Uterus (tissue), 4 donors: Measurements from ENCODE around the gene PLXNB3. TPM values are rescaled to one million over a fixed set of nuclear protein-coding genes. Genes with fewer than 3 reads are reported as not detected.
A peak's percentile ranks its signal among the peaks of the same experiment; 100 is the strongest.

Experiments used
- DNase-seq, 2 donors: peaks; one replicate each; pipeline ENCODE4 v3.0.0-alpha.2; 2019 to 2020
- H3K27ac ChIP-seq, 2 donors: fragments of 200-600 bp; sonication (generic); 1 replicate in 1 of 2; 2 replicates in 1 of 2; pipeline ENCODE4 v1.5.1; 2016 to 2018
- H3K27me3 ChIP-seq, 2 donors: fragments of 200-600 bp; sonication (generic); one replicate each; pipeline ENCODE4 v1.5.1; 2018 to 2019; ENCODE audit warnings: control low read depth in 1 of 2
- H3K36me3 ChIP-seq, 2 donors: fragments of 200-600 bp; sonication (generic); one replicate each; pipeline ENCODE4 v1.5.1; 2019; ENCODE audit warnings: control low read depth in 1 of 2
- H3K4me1 ChIP-seq, 2 donors: fragments of 200-600 bp; sonication (generic); one replicate each; pipeline ENCODE4 v1.5.1; 2018 to 2019; ENCODE audit warnings: control low read depth in 1 of 2
- H3K4me3 ChIP-seq, 2 donors: fragments of 200-600 bp; sonication (generic); 1 replicate in 1 of 2; 2 replicates in 1 of 2; pipeline ENCODE4 v1.5.1; 2018 to 2019; ENCODE audit warnings: mild to moderate bottlenecking in 1 of 2
- H3K9me3 ChIP-seq, 2 donors: fragments of 200-600 bp; sonication (generic); one replicate each; pipeline ENCODE4 v1.5.1; 2019; ENCODE audit warnings: control low read depth in 1 of 2
- POLR2A ChIP-seq, 2 donors: fragments of 450-650 bp; IDR thresholded peaks; one replicate each; pipeline ENCODE4 v1.6.1; 2016; ENCODE audit warnings: antibody characterized with exemption in 2 of 2, mild to moderate bottlenecking in 1 of 2, moderate library complexity in 1 of 2
- intact Hi-C: fragments of 100-400 bp; cut with DNase I; formaldehyde crosslinking; loops from one replicate; pipeline ENCODE4 v1.15.1; 2023; ENCODE audit warnings: low total_unique reads
- total RNA-seq, 4 donors: library from RNA; depleted of rRNA in 3 of 4; stranded (reverse); fragments of >200 nt in 3 of 4; gene quantifications; one replicate each; pipeline versions ENCODE4 v1.1.0 to v1.2.4, GENCODE V29; 2014 to 2023
- TF ChIP-seq, protein P1 (sequence below), 4 experiments: fragments of 200-600 bp in 2 of 4; fragments of 450-650 bp in 2 of 4; sonication (generic) in 2 of 4; IDR thresholded peaks; one replicate each; pipeline ENCODE4 v1.5.1; 2016 to 2019; ENCODE audit warnings: antibody characterized with exemption in 4 of 4, mild to moderate bottlenecking in 2 of 4, moderate library complexity in 1 of 4
- donor health status: DM: yes; HTN: yes; CAD: no.

PLXNB3 gene
- total RNA-seq, 4 donors from 2014 or later: 1.5 to 50.7 (median 5.1) TPM

- no peak for TF ChIP-seq POLR2A (IDR thresholded peaks at IDR 0.05)
- TF ChIP-seq, protein P1, sequence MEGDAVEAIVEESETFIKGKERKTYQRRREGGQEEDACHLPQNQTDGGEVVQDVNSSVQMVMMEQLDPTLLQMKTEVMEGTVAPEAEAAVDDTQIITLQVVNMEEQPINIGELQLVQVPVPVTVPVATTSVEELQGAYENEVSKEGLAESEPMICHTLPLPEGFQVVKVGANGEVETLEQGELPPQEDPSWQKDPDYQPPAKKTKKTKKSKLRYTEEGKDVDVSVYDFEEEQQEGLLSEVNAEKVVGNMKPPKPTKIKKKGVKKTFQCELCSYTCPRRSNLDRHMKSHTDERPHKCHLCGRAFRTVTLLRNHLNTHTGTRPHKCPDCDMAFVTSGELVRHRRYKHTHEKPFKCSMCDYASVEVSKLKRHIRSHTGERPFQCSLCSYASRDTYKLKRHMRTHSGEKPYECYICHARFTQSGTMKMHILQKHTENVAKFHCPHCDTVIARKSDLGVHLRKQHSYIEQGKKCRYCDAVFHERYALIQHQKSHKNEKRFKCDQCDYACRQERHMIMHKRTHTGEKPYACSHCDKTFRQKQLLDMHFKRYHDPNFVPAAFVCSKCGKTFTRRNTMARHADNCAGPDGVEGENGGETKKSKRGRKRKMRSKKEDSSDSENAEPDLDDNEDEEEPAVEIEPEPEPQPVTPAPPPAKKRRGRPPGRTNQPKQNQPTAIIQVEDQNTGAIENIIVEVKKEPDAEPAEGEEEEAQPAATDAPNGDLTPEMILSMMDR (IDR thresholded peaks at IDR 0.05): no peak
- DNase-seq: no peak
- H3K9me3 ChIP-seq: no peaks in the 10 kb centered on the region
- H3K36me3 ChIP-seq: no peaks in the 10 kb centered on the region
- intact Hi-C loops: no loop called here
- H3K27ac ChIP-seq: no peak overlapping the region
- H3K4me1 ChIP-seq: no peaks in the 10 kb centered on the region
- no peaks in the 10 kb centered on the region for H3K27me3 ChIP-seq
- H3K4me3 ChIP-seq: peak overlapping the region; percentile 25 to 32
Observed at GRCh38 chrX:153818571-153819383, 54.7 kb downstream of the PLXNB3 start.

DNA sequence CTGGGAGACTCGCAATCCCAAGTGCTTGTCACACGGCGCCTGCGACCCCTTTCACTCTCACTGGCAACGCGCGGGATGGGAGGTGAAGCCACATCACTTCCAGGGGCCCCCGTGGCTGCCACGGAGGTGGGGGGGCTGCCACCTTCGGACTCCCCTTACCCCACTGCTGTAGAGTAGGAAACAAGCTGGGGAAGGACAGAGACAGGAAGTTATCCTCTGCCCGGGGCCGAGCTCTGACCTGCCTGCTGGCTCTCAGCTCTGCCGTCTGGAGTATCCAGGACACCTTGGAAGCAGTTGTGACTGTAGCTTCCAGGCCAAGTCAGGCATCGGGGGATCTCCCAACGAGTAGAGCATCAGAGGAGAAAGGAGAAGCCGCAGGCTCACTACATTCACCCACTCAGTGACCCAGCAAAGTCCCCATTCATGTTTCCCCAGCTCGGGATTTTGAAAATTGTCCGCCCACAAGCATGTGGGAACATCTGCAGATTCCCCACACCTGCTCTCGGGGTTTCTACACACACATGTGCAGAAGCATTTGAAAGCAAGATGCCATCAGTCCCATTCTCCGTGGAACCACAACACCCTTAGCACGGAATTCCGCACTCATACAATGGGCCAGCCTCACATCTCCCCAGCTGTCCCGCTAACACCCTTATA is 55.5 kb downstream of the PLXNB3 start:
- H3K9me3 ChIP-seq: no peaks in the 10 kb centered on the region
- H3K27me3 ChIP-seq: no peaks in the 10 kb centered on the region
- peak in 1 of 2 donors; percentile 11 for DNase-seq
- intact Hi-C loops: no loop called here
- H3K4me3 ChIP-seq: peak overlapping the region; percentile 25 to 32
- no peak overlapping the region for H3K27ac ChIP-seq
- H3K36me3 ChIP-seq: no peaks in the 10 kb centered on the region
- TF ChIP-seq POLR2A (IDR thresholded peaks at IDR 0.05): no peak
- TF ChIP-seq, protein P1 (IDR thresholded peaks at IDR 0.05): no peak
- no peaks in the 10 kb centered on the region for H3K4me1 ChIP-seq

- no peak for TF ChIP-seq POLR2A (IDR thresholded peaks at IDR 0.05)
- TF ChIP-seq, protein P1 (IDR thresholded peaks at IDR 0.05): no peak
- Histone ChIP-seq H3K27me3 (no peaks in the 10 kb centered on the region), H3K9me3 (no peaks in the 10 kb centered on the region), H3K4me3 (no peak overlapping the region), H3K27ac (no peak overlapping the region), H3K36me3 (no peaks in the 10 kb centered on the region), H3K4me1 (no peaks in the 10 kb centered on the region)
- no peak for DNase-seq
- intact Hi-C loops: no loop called here
Observed at GRCh38 chrX:153820601-153821000, 56.6 kb downstream of the PLXNB3 start.

DNA sequence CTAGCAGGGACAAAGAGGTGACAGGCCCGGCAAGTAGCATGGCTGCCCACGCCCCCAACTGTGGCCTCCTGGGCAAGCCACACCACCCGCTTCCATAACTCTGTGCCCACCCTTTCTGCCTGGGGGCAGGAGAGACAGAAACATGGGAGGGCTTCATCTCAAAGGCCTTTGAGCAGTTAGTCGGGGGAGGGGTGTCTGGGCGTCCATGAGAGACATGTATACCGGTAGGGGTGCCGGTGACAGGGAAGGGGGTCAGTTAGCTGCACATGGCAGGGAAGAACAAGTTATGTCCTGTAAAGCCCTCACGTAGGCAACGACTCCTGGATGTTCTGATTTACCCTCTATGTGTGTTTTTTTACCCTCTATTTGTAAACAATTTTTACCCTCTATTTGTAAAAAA is 57.0 kb downstream of the PLXNB3 start:
- DNase-seq: no peak
- Histone ChIP-seq H3K27me3 (no peaks in the 10 kb centered on the region), H3K36me3 (no peaks in the 10 kb centered on the region), H3K4me1 (no peaks in the 10 kb centered on the region), H3K9me3 (no peaks in the 10 kb centered on the region), H3K4me3 (no peak overlapping the region), H3K27ac (no peak overlapping the region)
- no peak for TF ChIP-seq POLR2A (IDR thresholded peaks at IDR 0.05)
- TF ChIP-seq, protein P1 (IDR thresholded peaks at IDR 0.05): no peak
- intact Hi-C loops: no loop called here

DNA sequence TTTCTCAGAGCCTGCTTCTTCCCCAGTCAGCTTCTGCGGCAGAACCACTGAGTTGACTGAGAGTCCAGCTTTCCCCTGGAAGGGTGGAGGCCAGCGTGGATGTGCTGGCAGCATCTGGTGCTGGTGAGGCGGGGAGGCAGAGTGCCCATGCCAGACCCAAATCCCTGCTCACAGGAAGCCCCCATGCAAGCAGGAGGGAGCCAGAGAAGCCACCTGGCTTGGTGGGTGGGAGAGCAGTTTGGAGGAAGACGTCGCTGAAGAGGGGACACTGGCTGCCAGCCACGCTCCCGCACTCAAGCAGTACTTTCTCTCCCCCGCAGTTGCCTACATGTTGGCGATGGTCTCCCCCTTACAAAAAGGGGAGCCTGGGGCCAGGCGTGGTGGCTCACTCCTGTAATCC is 60.3 kb downstream of the PLXNB3 start:
- no peak for DNase-seq
- H3K27me3 ChIP-seq: no peaks in the 10 kb centered on the region
- no peak overlapping the region for H3K4me3 ChIP-seq
- H3K4me1 ChIP-seq: no peaks in the 10 kb centered on the region
- H3K27ac ChIP-seq: no peak overlapping the region
- H3K9me3 ChIP-seq: no peaks in the 10 kb centered on the region
- TF ChIP-seq, protein P1 (IDR thresholded peaks at IDR 0.05): no peak
- no peak for TF ChIP-seq POLR2A (IDR thresholded peaks at IDR 0.05)
- intact Hi-C loops: no loop called here
- H3K36me3 ChIP-seq: no peaks in the 10 kb centered on the region
